Activated CD4-positive, CD25-positive, alpha-beta regulatory T cell treated with anti-CD3 and anti-CD28 coated beads, Interleukin-2, amount 50 U/mL, for 24 hours (primary cell): ENCODE data around the gene PPP1R1B.

Experiments used
- ATAC-seq, 2 donors: fragments of 150-1000 bp; cut with Tn5 transposase; one replicate each; pipeline ENCODE4 v1.10.0; 2021; ENCODE audit warnings: mild to moderate bottlenecking in 1 of 2, moderate library complexity in 1 of 2

Gene PPP1R1B

DNA sequence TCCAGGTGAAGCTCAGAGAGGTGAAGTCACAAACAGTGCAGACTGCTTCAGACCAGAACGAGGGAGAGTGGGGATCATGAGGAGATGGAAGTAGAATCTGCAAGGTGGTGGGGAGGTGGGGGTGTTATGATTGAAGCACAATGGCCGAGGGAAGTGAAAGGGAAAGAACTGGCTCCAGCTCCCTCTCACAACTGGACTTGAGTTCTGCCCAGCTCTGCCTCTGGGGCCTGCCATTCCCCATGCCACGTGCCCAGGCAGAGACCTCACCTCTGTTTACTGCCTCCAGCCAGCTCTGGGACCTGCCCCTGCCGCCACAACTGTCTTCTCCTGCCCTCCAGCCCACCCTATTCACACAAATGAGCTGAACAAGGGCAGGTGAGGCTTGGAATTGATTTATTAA lies 44.0 kb downstream of the PPP1R1B start:
- no peak for ATAC-seq

DNA sequence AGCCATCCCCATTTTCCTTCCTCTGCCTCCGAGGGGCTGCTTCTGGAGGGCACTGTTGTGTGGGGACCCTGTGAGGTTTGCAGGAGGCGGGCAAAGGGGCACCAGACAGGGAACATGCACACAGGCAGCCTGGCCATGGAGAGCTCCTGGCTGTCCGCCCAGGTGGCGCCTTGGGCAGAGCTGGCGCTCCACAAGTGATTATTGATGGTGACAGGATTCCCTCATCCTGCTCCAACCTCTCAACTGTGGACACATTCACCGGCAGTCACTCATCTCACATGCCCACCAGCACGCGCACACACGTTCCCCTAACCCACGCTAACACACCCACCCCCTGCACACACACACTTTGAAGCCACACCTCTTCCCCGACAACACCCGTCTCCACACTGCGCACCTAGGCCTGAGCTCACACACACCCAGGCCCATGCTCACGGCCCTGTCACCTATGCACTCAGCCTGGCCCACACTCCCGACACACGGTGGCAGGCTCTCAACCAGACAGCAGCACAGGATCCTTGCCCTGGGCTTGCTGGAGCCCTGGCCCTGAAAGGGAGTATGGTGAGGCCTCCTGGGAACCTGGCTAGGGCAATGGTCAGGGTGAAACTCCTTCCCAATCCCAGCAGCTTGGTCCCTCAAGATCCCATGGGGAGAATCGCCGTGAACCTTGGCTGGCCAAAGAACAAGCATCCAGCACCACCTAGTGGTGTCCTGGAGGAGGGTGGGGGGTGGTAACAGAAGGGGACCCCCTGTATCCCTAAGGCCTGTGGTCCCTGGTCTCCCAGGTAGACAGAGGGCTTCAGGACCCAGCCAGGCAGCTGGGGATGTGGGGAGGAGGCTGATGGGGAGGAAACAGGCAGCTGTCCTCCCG lies 45.1 kb downstream of the PPP1R1B start:
- ATAC-seq, result no peak

DNA sequence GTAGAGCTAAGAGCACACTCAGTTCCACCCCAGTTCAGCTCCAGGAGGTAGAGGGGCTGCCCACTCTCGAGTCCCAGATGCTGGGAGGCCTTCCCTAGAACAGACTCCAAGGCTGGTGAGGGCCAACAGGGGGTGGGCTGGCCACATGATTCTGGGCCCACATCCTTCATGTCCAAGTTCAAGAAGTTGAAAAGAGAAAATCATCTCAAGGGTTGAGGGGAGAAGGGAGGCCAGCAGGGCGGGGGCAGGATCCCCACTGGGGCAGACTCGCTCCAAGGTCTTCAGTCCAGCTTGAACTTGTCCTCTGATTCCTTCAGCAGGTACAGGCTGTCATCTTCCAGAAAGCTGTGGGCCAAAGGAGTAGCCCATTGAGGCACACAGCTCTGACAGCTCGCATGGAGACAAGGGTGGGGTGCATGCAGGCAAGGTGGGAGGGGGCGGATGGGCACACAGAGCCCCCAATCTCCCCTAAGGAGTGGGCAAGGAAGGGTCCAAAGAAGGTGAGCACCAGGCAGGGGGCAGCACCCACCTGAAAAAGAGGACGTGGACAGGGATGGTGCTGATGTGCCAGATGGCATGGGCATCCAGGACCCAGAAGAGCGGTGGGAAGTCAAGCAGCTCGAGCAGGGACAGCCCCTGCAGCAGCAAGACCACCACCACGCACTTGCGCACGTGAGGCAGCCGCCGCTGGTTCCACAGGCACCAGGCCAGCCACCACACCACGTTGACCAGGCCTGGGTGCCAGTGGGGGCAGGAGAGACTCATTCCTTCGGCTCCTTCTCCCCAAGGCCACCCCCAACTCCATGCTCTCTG lies 46.0 kb downstream of the PPP1R1B start:
- ATAC-seq, result no peak

DNA sequence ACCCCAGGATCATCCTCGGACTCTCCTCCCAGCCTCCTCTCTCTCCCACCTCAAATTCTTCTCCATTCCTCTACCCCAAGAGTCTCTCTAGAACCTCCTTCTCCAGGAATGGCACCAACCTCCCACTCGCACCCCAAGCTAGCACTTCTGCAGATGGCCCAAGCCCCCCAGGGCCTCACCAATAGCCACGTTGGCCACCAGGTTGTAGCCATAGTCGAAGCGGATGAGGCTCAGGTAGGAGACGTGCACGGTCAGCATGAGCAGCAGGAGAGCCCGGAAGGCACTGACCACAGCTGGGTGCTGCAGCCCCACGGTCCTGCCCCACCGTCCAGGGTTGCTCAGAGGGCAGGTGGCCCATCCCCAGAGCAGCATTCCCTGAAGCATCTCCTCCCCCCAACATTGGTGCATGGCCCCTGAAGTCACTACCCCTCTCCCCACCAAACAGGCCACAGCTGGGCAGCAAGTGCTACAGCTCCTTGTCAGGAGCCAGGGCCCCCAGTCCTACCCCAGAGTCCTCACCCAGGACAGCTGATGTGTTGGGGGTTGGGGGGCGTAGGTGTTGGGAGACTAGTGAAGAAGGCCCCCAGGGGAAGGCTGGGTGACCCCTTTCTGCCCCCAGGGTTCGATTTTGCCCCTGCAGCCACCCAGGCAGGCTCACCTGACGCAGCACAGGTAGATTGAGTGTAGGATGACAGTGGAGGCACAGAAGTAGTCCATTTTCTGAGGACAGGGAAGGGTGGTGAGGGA lies 46.8 kb downstream of the PPP1R1B start:
- ATAC-seq, result no peak

DNA sequence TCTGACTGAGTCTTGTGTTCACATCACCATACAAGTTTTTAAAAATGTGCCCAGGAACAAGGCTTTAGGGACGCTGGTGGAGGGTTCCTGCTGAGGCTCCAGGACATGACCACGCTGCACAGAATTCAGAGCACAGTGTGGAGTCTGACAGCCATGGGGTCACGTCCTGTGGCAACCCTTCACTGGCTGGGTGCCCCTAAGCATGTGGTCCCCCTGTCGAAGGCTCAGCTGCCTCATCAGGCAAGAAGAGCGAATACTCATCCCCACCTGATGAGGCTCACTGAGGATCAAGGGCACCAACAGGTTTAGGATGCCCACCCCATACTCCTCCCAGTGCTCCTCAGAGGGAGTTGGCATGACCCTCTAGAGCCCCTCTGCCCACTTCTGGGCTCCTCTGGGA lies 47.4 kb downstream of the PPP1R1B start:
- ATAC-seq, result no peak

DNA sequence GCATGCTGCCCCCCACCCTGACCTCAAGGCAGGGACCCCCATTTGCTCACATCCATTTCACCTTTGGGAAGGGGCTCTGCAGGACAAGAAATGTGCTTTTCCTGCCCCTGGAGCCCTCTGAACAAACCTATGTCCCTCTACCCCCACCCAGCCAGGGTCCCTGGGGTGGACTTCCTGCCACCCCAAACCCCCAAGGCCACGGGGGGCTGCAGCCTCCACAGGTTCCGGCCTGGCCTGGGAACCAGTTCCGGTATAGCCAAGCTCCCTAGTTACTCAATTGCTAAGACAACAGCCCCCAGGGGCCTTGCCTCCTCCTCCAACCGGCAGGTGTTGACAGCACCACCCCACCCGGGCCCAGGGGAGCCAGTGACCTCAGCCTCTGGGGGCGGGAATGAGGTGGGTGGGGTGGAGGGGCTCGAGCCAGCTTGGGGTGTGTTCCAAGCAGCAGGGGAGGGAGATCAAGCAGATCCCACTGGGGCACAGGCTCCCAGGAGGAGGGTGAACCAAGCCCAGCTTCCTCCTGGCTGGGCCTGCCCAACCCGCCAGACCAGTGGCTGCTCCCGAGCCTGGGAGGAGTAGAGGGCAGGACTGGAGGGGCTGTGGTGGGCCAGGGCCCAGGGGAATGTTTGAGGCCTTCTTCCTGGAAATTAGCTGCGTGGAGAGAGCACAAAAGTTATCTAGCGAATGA lies 48.1 kb downstream of the PPP1R1B start:
- ATAC-seq, result no peak

- ATAC-seq, result no peak
Measured at GRCh38 chr17:39675390-39676082, 48.8 kb downstream of the PPP1R1B start.

GRCh38 chr17:39676198-39676819 lies 49.6 kb downstream of the PPP1R1B start:
- peak; percentile 49 to 55 for ATAC-seq

- ATAC-seq, result no peak
Measured at GRCh38 chr17:39677072-39677471, 50.3 kb downstream of the PPP1R1B start.

GRCh38 chr17:39677542-39678339 lies 51.0 kb downstream of the PPP1R1B start:
- no peak for ATAC-seq

DNA sequence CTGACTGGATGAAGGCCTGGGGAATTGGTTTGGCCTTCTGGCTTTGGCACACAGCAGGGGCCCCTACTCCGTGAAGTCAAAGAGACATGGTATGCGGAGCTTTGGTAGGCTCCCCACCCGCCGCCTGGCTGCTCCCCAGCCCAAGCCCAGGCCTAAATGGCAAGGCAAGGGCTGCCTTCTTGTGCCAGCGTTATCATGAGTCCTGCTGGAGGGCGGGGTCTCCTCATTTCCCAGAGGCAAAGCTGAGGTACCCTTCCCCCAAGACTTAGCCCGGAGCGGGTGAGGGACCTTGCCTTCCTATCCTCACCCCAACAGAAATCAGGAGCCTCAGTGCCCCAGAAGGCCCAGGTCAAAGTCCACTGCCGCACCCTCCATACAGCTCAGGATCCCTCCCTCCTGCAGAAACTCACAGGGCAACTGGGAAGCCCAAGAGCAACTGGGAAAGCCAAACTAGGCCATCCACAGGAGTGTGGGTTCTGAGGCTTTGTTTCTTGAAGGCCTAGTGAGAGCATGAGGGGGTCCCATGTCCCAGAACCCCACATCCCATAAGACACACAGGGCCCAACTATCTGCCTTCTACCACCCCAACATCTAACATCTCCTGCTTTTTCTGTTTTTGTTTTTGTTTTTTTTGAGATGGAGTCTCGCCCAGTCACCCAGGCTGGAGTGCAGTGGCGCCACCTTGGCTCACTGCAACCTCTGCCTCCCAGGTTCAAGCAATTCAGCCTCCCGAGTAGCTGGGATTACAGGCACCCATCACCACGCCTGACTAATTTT lies 51.8 kb downstream of the PPP1R1B start:
- no peak for ATAC-seq

- peak; percentile 75 to 78 for ATAC-seq
Measured at GRCh38 chr17:39679521-39680192, 52.9 kb downstream of the PPP1R1B start.

- no peak for ATAC-seq
Measured at GRCh38 chr17:39683295-39683939, 56.7 kb downstream of the PPP1R1B start.

DNA sequence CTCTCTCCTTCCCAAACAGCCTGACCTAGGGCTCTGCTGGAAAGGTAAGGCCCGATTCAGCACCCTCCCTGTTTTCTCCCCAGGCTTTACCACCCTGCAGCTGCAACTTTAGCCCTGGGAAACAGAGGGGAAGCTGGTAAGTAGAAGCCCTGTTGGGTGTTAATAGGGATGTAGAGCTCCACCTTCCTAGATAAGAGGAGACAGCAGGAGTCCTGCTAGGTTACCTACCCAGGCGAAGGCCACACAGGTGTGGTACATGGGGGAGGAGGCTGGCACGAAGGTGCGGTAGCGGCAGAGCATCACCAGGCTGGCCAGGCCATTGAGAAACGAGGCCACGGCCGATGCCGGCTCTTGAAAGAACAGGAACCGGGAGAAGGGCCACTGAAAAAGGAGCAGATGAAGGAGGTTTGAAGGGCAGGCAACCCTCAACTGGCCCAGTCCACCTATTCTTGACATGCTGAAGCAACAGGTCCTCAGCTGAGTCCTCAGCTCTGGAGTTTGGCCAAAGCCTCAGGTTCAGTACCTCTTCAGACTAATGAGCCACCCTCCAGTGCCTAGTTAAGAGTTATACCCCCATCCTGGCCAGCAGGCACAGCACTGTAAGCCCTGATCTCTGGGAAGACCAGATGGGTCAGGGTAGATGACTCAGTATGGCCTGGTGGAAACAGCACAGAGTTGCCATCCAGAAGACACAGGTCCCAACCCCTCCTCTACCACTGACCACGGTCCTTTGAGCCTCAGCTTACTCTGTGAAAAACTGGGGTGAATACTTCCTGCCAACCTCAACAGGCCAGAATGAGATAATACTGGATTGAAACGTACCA lies 57.8 kb downstream of the PPP1R1B start:
- ATAC-seq, result no peak
